AML-193 (cell line): ENCODE data around the gene KDM3A.
"Not testable (repeated sequence)": the region's sequence is repeated elsewhere in the genome, so short reads cannot be mapped to it uniquely, and the experiment has no call there.

Source experiments
- DNase-seq, 2 experiments: peaks; one replicate each; lab custom pipeline; 2025; lab: John Stamatoyannopoulos, UW

KDM3A gene

GRCh38 chr2:86480105-86480504 is 38.9 kb downstream of the KDM3A start:
- DNase-seq, result no peak

- no peak for DNase-seq
Observed at GRCh38 chr2:86482034-86482433, 40.9 kb downstream of the KDM3A start.

GRCh38 chr2:86484385-86484784 is 43.2 kb downstream of the KDM3A start:
- no peak for DNase-seq

- DNase-seq, result no peak
Observed at GRCh38 chr2:86485103-86485502, 43.9 kb downstream of the KDM3A start.

- DNase-seq, result no peak
Observed at GRCh38 chr2:86485802-86486201, 44.6 kb downstream of the KDM3A start.

- no peak for DNase-seq
Observed at GRCh38 chr2:86487062-86487461, 45.9 kb downstream of the KDM3A start.

GRCh38 chr2:86488561-86489250 is 47.5 kb downstream of the KDM3A start:
- no peak for DNase-seq

GRCh38 chr2:86489542-86489941 is 48.4 kb downstream of the KDM3A start:
- no peak for DNase-seq

- DNase-seq, result no peak
Observed at GRCh38 chr2:86490245-86490644, 49.1 kb downstream of the KDM3A start.

- no peak for DNase-seq
Observed at GRCh38 chr2:86491088-86491487, 49.9 kb downstream of the KDM3A start.

- no peak for DNase-seq
Observed at GRCh38 chr2:86492048-86492453, 50.9 kb downstream of the KDM3A start.

GRCh38 chr2:86496391-86496790 is 55.2 kb downstream of the KDM3A start:
- not testable (repeated sequence) for DNase-seq

GRCh38 chr2:86498468-86499260 is 57.5 kb downstream of the KDM3A start:
- DNase-seq, result no peak

- DNase-seq, result no peak
Observed at GRCh38 chr2:86499326-86499725, 58.2 kb downstream of the KDM3A start.

- no peak for DNase-seq
Observed at GRCh38 chr2:86500325-86501083, 59.3 kb downstream of the KDM3A start.

- no peak for DNase-seq
Observed at GRCh38 chr2:86507600-86507999, 66.4 kb downstream of the KDM3A start.

GRCh38 chr2:86510436-86510933 is 69.3 kb downstream of the KDM3A start:
- DNase-seq, result no peak

GRCh38 chr2:86512034-86512433 is 70.9 kb downstream of the KDM3A start:
- DNase-seq, result no peak

- DNase-seq, result no peak
Observed at GRCh38 chr2:86512892-86513291, 71.7 kb downstream of the KDM3A start.

- DNase-seq, result no peak
Observed at GRCh38 chr2:86513948-86514660, 72.9 kb downstream of the KDM3A start.

- DNase-seq, result peak; percentile 35 to 49
Observed at GRCh38 chr2:86518481-86518880, 77.3 kb downstream of the KDM3A start.

GRCh38 chr2:86519349-86519748 is 78.2 kb downstream of the KDM3A start:
- DNase-seq, result no peak
